Neuron (in vitro differentiated cells): ENCODE results near the gene LAMTOR4.
A peak's percentile ranks its signal among the peaks of the same experiment; 100 is the strongest.

Source experiments
- H2AFZ ChIP-seq: one replicate; pipeline ENCODE4 v1.6.1; 2013; ENCODE audit warnings: low read depth, mild to moderate bottlenecking, inconsistent platforms, low read length, moderate library complexity
- H3K27me3 ChIP-seq: one replicate; pipeline ENCODE4 v1.6.1; 2013; ENCODE audit warnings: low read length; ENCODE audit not compliant: insufficient read depth
- H3K36me3 ChIP-seq: one replicate; pipeline ENCODE4 v1.6.1; 2013; ENCODE audit warnings: low read length; ENCODE audit not compliant: insufficient read depth
- H3K4me1 ChIP-seq: one replicate; pipeline ENCODE4 v1.6.1; 2013; ENCODE audit warnings: low read length; ENCODE audit not compliant: insufficient read depth
- H3K4me3 ChIP-seq: 2 replicates; pipeline ENCODE4 v1.5.1; 2013; ENCODE audit warnings: mild to moderate bottlenecking, low read length, moderate library complexity
- H3K9me3 ChIP-seq: one replicate; pipeline ENCODE4 v1.6.1; 2013; ENCODE audit warnings: low read length

LAMTOR4 gene

DNA sequence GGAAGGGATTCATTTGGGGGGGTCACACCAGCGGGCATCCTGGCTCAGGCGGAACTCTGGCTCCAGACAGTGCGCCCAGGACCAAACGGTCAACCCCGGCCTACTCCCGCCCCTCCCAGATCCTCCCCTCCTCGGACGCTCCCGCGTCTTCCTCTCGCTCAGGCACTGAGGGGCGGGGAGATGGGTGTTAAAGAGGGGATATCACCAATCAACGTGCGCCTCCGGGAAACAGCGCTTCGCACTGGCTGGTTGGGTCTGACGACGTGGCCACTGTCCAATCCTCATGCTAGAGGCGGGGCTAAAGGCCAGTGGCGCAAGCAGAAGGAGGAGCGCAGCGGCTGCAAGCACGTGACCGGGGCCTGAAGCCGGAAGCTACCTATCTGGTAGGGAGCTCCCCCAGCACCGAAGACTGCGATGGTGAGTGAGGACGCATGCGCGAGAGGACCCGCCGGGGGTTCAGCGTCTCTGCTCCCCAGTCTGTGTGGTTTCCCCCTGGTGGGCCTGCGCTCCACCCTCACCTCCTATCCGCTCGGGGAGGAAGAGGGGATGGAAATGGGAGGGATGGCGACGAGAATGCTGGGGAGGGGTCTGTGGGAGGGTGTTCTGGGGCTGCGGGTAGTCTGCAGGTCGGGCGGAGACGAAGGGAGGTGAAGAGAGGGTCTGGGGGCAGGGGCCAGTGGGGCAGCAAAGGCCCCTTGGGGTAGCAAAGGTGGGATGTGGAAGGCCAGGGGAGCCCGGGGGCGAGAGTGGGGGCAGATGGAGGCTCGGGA lies at the start of gene LAMTOR4:
TSS of gene LAMTOR4 (plus strand) at position 360 of the 770 bp plus-strand sequence. CDS start at position 415, 55 bp downstream.
- H3K27me3 ChIP-seq: no peaks in the 10 kb centered on the region
- peak within 1 kb of the TSS; percentile 89 for H3K4me3 ChIP-seq
- peaks cover 19% of the 10 kb centered on the region for H3K36me3 ChIP-seq

DNA sequence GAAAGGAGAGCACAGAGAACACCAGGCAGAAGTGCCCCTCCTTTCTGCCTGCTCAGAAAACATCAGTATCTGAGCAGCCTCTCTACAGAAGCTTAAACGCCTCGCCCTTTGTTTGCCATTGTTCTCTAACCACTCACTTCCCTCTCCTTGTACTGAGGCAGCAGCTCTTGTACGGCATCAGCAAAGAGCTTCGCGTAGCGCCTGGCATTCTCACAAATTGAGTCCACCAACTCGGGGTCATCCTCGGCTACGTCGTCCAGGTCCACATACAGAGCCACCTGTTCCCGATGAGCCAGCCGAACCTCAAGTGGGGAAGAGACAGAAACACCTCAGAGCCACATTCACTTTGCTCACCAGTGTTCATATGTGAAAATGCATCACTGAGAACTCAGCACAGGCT lies 49.3 kb upstream of the LAMTOR4 start:
- peaks cover 57% of the 10 kb centered on the region for H3K36me3 ChIP-seq
- peaks cover 24% of the 10 kb centered on the region for H3K4me1 ChIP-seq
- no peak overlapping the region for H2AFZ ChIP-seq
- H3K9me3 ChIP-seq: no peaks in the 10 kb centered on the region
- H3K4me3 ChIP-seq: peak overlapping the region; percentile 81
- no peaks in the 10 kb centered on the region for H3K27me3 ChIP-seq

More for the DNA sequence above, at the start of gene LAMTOR4:
- Histone ChIP-seq H3K9me3 (no peaks in the 10 kb centered on the region), H3K4me1 (peaks cover 11% of the 10 kb centered on the region), H2AFZ (peak within 1 kb of the TSS; percentile 66)

DNA sequence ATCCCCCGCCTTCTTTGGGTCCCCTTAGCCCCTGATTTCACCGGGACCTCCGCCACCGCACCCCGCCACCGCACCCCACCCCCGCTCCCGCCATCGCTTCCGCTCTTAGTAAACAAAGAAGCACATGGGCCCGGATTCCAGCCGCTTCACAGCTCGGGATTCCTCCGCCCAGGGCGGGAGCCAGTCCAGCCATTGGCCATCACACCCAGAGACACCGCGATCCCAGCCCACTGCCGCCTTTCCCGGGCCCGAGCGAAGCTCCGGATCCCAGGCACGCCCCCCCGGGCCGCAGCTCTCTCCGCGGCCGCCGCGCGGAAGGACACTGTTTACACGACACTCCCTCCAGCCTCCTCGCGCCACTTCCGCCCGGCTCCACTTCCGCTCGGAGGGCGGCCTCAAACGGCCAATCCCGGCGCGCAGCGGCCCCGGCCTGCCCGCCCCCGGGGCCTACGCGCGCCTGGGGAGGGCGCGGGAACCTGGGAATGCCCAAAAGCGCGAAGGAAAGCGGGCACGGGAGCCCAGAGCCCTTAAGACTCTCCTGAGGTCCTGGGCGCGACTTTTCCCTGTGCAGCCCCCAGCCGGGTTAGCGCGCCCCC lies 48.2 kb upstream of the LAMTOR4 start:
- H3K4me3 ChIP-seq: peak overlapping the region; percentile 81
- H3K36me3 ChIP-seq: peaks cover 53% of the 10 kb centered on the region
- no peaks in the 10 kb centered on the region for H3K27me3 ChIP-seq
- no peak overlapping the region for H2AFZ ChIP-seq
- no peaks in the 10 kb centered on the region for H3K9me3 ChIP-seq
- H3K4me1 ChIP-seq: peaks cover 24% of the 10 kb centered on the region

GRCh38 chr7:100101016-100101862 lies 47.5 kb upstream of the LAMTOR4 start, which contains the start of the genes AP4M1 and MCM7:
Gene AP4M1 (plus strand): TSS chr7:100101643. CDS start chr7:100101715, 72 bp downstream.
Gene MCM7 (minus strand): TSS chr7:100101397. CDS start chr7:100101294, 103 bp downstream.
- H3K36me3 ChIP-seq: peaks cover 50% of the 10 kb centered on the region
- peak within 1 kb of the TSS; percentile 81 for H3K4me3 ChIP-seq
- peaks cover 24% of the 10 kb centered on the region for H3K4me1 ChIP-seq
- no peaks in the 10 kb centered on the region for H3K27me3 ChIP-seq
- H2AFZ ChIP-seq: no peak within 1 kb of the TSS
- H3K9me3 ChIP-seq: no peaks in the 10 kb centered on the region

GRCh38 chr7:100102950-100103840 lies 45.5 kb upstream of the LAMTOR4 start:
- H3K27me3 ChIP-seq: no peaks in the 10 kb centered on the region
- no peak overlapping the region for H2AFZ ChIP-seq
- H3K4me1 ChIP-seq: peaks cover 23% of the 10 kb centered on the region
- H3K4me3 ChIP-seq: peak overlapping the region; percentile 81
- H3K9me3 ChIP-seq: no peaks in the 10 kb centered on the region
- H3K36me3 ChIP-seq: peaks cover 52% of the 10 kb centered on the region

DNA sequence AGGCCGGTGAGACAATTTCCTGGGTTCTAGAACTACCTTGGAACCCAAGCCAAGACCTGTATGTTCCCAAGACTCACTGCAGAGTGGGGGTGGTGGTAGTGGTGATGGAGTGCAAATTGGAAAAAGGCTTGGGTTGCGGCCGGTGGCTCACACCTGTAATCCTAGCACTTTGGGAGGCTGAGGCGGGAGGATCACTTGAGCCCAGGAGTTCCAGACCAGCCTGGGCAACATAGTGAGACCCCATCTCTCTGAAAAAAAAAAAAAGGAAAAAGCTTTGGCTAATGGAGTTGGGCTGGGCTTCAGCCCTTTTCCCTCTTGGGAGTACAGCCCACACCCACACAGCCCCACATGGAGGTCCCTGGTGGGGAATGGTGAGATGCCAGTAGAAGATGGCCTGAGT lies 43.2 kb upstream of the LAMTOR4 start:
- Histone ChIP-seq H3K36me3 (peaks cover 44% of the 10 kb centered on the region), H3K4me1 (peaks cover 5% of the 10 kb centered on the region), H3K9me3 (no peaks in the 10 kb centered on the region), H3K27me3 (no peaks in the 10 kb centered on the region), H2AFZ (no peak overlapping the region), H3K4me3 (no peak overlapping the region)

- Histone ChIP-seq H3K4me3 (no peak overlapping the region), H3K9me3 (no peaks in the 10 kb centered on the region), H3K4me1 (peaks cover 5% of the 10 kb centered on the region), H3K36me3 (peaks cover 55% of the 10 kb centered on the region), H3K27me3 (no peaks in the 10 kb centered on the region), H2AFZ (no peak overlapping the region)
Observed at GRCh38 chr7:100106633-100107032, 42.1 kb upstream of the LAMTOR4 start.

DNA sequence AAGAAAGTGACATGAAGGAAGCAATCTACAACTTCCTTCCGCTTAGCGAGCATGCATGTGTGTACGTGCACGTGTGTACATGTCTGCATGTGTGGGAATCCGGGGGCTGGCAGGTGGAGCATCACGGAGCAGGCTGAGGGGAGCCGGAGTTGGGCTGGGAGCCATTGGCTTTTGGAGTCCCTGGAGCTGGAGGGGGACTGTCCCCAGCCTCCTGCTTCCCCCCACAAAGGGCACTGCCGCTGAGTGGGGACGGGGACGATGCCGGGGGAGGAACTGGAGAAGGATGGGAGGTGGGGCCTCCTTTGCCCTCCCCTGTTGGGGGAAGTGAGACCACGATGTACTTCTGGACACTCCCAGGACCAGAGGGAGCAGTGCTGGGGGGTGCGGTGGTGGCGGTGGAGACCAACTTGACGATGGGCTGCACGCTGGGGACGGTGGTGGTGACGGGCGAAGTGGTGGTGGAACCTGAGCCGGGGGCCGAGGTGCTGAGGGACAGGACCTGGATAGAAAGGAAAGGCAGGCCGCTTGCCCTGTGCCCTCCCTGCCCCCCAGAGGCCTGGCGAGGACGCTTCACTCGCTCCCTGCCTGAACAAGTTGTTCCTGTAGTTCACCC lies 41.5 kb upstream of the LAMTOR4 start:
- H3K4me1 ChIP-seq: peaks cover 5% of the 10 kb centered on the region
- peaks cover 61% of the 10 kb centered on the region for H3K36me3 ChIP-seq

DNA sequence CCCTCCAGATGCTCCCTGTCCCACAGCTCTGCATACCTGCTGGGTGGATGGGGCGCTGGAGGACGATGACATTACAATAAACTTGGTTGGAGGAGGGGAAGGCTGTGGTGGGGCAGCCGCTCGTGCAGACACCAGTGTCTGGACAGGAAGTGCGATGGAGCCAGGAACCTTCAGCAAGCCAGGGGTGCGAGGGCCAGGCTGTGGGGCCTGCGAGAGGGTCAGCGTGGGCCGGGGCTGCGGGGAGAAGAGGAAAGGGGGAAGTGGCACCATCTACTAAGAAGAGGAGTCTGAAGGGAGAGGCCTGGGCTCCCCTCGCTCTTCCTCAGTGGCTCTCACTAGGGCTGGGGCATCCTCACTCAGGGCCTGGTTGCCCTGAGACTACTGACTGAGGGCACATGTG lies 40.8 kb upstream of the LAMTOR4 start:
- no peaks in the 10 kb centered on the region for H3K4me1 ChIP-seq
- H3K9me3 ChIP-seq: no peaks in the 10 kb centered on the region
- H3K36me3 ChIP-seq: peaks cover 65% of the 10 kb centered on the region
- no peak overlapping the region for H3K4me3 ChIP-seq
- H2AFZ ChIP-seq: no peak overlapping the region
- no peaks in the 10 kb centered on the region for H3K27me3 ChIP-seq

More for the DNA sequence above, 41.5 kb upstream of the LAMTOR4 start:
- Histone ChIP-seq H3K4me3 (no peak overlapping the region), H3K27me3 (no peaks in the 10 kb centered on the region), H2AFZ (no peak overlapping the region), H3K9me3 (no peaks in the 10 kb centered on the region)

DNA sequence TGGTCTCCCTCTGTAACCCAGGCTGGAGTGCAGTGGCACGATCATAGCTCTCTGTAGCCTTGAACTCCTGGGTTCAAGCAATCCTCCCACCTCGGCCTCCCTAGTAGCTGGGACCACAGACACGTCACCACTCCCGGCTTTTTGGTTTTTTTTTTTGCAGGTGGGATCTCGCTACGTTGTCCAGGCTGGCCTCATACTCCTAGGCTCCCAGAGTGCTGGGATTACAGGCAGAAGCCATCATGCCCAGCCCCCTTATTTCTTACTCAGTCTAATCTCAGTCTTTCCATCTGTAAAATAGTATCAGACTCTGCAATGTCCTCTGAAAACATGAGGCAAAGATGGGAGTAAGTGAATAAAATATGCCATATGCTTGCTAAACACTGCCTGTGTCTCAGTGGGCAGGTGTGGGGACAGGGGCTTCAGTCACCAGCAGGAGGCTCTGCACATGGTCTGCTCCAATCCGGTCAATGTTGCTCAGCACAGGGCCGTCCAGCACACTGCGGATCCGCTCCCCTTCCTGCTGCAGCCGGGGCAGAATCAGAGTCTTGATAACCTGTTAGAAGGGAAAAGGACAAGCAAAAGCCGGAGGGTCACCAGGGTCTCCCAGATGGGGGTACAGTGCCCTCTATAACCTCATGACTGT lies 39.1 kb upstream of the LAMTOR4 start:
- Histone ChIP-seq H3K4me3 (no peak overlapping the region), H3K4me1 (no peaks in the 10 kb centered on the region), H3K36me3 (peaks cover 77% of the 10 kb centered on the region), H3K9me3 (no peaks in the 10 kb centered on the region), H2AFZ (no peak overlapping the region), H3K27me3 (no peaks in the 10 kb centered on the region)

GRCh38 chr7:100111156-100111555 lies 37.6 kb upstream of the LAMTOR4 start:
- Histone ChIP-seq H3K9me3 (no peaks in the 10 kb centered on the region), H3K4me3 (no peak overlapping the region), H3K27me3 (no peaks in the 10 kb centered on the region), H2AFZ (no peak overlapping the region), H3K36me3 (peaks cover 72% of the 10 kb centered on the region), H3K4me1 (no peaks in the 10 kb centered on the region)
